Activated CD4-positive, alpha-beta T cell treated with anti-CD3 and anti-CD28 coated beads for 1 hour (primary cell): ENCODE data around the gene ABRAXAS1.

Source experiments
- DNase-seq: peaks from one replicate; pipeline ENCODE4 v3.0.0-alpha.2; 2020

The ABRAXAS1 gene

DNA sequence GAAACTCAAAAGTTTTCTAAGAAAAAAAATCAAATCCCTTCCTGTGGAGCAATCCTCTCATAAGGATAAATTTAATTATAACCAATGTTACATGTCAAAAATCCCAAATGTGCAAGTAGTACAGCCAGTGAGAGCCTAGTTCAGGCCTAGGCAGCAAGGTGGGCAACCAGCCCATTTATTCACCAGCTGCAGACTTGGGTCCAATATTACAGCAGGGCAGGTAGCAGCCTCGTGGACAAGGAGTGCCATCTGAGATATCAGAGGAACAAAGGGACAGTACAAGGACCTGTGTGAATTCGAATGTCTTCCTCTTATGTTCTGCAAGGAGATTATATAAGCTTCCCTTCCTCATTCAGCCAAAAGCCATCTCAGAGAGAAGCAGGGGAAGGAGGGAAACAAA is 35.9 kb downstream of the ABRAXAS1 start:
- DNase-seq, result no peak

DNA sequence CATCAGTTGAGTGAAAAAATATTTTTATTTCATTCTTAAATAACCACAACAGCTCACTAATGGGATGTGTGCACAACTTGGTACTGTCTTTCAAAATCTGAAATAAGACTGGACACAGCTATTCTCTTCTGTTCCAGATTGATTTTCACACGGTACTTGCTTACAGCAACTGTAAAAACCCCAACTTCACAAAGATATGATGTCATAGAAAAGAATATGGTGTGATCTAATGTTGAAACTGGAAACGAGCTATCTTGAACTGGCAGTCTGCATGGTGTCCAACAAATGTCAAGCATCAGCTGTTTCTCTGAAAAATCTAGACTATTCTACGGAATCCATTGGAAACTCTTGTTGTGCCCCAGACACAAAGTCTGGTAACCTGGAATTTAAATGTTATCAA is 44.0 kb downstream of the ABRAXAS1 start:
- DNase-seq, result no peak

DNA sequence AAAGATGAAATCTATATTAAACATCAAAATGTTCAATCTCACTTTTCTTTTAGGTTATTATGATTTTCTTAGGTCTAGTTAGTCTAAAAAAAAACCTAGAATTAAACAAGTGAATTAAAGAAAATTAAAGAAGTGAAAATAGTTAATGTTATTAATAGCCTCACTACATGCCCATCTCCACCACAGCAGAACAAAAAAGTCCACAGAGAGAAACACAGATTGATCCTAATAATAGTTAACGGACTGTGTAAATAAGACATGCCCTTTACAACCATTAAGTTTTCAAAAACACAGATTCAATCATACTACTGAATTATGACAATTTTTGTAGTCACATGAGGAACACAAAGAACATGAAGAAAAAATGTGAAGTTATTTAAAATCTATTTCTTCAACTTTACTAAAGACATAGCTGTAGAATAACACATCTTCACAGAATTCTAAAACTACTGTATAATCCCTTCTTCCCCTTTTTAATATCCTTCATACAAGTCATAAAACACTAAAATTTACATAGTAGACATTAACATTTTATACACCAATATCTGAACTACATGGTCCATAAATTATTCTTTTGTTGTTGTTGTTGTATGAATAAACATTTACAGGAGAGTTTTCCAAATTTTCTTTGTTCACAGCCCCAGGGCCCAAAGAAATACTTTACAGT is 44.6 kb downstream of the ABRAXAS1 start:
- no peak for DNase-seq

DNA sequence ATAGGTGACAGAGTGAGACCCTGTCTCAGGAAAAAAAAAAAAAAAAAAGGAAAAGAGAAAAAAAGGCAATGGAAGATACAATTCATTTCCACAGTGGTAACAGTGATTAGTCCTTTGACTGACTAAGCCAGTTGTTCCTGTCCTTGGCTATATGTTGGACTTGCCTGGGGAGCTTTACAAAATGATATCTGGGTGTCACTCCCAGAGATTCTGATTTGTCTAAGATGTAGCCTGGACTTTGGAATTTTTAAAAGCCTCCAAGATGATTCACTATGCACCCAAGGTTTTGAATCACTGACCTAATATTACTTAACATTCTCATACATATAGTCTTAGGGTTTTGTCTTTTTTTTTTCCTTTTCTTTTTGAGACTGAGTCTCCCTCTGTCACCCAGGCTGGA is 46.2 kb downstream of the ABRAXAS1 start:
- no peak for DNase-seq

DNA sequence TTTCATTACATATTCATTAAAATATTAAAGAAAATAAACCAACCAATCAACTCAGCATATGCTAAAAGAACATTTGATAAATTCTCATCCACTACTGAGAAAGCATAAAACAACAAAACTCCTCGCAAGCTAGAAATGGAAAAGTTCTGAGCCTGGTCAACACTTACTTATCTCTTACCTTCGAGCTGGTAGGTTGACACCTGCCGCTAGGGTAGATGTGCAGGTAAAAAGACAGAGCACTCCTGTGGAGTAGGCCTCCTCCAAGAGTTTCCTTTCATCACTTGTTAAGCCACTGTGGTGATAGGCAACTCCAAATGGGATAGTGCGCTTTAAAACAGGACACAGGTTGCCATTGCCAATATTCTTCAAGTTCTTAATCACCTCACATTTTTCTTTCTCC is 48.2 kb downstream of the ABRAXAS1 start:
- no peak for DNase-seq

- no peak for DNase-seq
These were observed 53.7 kb downstream of the ABRAXAS1 start for GRCh38 chr4:83431200-83431599.

DNA sequence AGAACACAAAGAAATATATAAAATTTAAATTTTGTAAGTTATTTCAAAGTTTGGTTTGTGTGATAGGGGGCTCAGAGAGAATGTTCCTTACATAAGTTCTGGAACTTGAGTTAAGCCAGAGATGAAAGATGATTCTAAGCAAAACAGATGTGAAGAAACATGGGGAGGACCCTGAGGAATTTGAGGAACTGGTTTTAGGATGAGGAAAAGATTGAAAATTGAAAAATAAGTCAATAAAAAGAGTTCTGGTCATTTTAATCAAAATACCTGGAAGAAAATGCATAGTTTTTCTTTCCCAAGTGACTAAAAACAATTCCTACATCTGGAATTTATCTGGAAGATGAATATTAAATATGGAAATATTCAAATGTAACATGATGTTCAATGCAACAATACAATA is 66.7 kb downstream of the ABRAXAS1 start:
- no peak for DNase-seq

DNA sequence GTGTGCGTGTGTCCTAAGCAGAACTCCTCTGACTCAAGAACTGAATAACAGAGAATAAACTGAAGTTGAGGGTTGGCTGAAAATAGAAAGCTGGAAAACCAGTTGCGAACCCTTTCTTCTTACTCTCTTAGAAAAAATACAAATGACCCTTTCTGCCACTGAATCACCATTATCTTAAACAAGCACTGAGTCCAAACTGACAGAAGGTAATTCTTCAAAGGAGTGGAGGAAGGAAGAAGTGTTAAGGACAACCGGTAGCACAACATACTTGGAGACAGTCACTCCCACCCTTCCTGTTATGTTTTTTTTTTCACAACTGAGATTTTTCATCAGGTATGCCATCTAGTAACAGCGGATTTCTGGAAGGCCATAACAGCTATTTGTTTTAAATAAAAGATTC is 67.3 kb downstream of the ABRAXAS1 start:
- no peak for DNase-seq

GRCh38 chr4:83413676-83414075 is 71.2 kb downstream of the ABRAXAS1 start:
- DNase-seq, result no peak
